RKO (cell line): ENCODE data around the gene C3orf80.
"Not testable (repeated sequence)": the region's sequence is repeated elsewhere in the genome, so short reads cannot be mapped to it uniquely, and the experiment has no call there.

Experiments
- DNase-seq: peaks from one replicate; pipeline ENCODE4 v3.0.0-alpha.2; 2016; ENCODE audit warnings: low spot score

Gene C3orf80

DNA sequence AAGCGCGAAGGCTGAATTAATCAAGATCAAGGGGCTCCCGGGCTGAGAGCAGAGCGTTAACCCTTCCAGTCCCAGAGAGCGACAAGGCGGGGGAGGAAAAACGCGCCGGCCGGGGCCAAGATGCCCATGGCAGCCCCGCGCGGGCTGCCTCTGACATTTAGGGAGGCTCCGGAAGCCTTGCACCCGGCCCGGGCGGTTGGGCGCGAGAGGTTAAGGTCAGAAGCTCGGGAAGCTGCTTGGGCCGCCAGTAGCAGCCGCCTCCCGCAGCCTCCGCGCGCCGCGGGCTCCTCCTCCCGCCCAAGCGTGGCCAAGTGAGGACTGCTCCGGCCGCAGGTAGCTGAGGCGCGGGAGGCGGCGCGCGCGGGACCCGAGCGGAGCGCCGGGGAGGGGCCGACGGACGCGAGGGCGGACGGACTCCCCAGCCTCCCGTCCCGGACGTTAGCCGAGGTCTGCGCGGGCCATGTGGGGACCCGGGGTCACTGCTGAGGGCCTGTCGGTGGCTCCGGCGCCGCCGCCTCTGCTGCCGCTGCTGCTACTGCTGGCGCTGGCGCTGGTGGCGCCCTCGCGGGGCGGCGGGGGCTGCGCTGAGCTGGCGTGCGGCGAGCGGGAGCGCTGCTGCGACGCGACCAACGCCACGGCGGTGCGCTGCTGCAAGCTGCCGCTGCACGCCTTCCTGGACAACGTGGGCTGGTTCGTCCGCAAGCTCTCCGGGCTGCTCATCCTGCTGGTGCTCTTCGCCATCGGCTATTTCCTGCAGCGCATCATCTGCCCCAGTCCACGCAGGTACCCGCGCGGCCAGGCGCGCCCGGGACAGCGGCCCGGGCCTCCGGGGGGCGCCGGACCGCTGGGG lies at the start of gene C3orf80:
C3orf80 (plus strand) TSS at position 247 of the 850 bp plus-strand sequence; CDS start at position 461, 214 bp downstream.
- no peak for DNase-seq

DNA sequence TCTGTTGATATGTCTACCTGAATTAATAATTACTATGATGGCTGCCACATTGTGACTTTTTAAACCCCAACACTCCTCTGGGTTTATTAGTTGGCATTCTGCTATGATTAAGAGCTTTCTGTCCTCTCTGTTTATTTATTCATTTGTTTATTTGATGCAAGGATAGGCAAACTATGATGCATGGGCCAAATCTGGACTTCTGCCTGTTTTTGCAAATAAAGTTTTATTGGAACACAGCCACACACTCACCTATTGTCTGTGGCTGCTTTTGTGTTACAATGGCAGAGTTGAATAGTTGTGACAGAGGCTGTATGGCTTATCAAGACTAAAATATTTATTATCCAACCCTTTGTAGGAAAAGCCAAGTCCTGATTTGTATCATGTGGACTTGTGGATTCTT lies 48.3 kb upstream of the C3orf80 start:
- DNase-seq, result no peak

DNA sequence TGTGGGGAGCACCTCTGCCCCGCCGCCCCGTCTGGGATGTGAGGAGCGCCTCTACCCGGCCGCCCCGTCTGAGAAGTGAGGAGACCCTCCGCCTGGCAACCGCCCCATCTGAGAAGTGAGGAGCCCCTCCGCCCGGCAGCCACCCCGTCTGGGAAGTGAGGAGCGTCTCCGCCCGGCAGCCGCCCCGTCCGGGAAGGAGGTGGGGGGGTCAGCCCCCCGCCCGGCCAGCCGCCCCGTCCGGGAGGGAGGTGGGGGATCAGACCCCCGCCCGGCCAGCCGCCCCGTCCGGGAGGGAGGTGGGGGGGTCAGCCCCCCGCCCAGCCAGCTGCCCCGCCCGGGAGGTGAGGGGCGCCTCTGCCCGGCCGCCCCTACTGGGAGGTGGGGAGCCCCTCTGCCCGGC lies 46.6 kb upstream of the C3orf80 start:
- DNase-seq, result not testable (repeated sequence)

DNA sequence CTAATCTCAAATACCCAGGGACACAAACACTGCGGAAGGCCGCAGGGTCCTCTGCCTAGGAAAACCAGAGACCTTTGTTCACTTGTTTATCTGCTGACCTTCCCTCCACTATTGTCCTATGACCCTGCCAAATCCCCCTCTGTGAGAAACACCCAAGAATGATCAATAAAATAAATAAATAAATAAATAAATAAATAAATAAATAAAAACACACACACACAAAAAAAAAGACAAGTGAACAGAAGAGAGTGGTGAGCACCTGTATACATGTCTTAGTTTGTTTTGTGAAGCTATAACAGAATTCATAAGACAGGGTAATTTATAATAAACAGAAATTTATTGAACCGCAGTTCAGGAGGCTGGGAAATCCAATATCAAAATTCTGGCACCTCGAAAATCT lies 45.8 kb upstream of the C3orf80 start:
- not testable (repeated sequence) for DNase-seq

DNA sequence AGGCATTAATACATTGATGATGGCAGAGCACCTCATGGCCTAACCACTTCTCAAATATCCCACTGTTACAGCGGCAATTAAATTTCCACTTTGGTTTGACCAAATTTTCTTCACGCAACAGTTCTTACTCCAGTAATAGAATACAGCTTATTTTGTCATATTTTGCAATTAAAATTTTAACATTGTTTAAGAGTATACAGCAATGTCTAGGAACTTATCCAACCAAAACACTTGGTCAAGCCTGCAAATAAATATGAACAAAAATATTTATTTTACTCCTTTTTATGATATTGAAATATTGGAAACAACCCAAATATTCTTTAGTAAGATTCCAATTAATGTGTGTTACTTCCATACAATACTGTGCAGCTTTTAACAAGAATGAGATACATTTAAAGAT lies 45.3 kb upstream of the C3orf80 start:
- no peak for DNase-seq

DNA sequence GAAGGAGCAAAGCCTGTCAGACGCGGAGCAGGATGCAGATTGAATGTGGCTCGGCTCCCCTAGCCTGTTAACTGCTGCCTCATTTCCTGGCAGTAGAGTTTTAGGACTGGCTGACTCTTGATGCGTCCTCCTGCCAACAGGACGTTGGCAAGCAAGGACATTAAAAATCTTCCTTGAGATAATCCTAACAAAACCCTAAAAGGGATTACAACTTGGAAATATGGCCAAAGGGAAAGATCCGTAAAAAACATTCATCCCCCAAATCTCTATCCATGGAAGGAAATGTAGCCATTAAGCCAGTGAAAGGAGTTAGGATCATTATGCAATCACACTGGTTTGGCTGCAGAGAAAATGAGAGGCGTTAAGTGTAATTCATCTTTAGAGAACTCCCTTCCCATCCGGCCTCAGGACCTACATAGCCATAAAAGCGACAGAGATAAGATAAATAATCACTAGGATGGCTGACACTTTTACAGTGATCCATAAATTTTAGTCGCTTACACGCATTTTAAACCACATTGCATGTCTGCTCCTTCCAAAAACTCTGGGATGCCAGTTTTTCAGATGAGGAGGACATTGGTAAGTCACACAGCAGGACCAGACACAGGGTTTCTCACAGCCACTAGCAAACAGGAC lies 44.5 kb upstream of the C3orf80 start:
- DNase-seq, result no peak

DNA sequence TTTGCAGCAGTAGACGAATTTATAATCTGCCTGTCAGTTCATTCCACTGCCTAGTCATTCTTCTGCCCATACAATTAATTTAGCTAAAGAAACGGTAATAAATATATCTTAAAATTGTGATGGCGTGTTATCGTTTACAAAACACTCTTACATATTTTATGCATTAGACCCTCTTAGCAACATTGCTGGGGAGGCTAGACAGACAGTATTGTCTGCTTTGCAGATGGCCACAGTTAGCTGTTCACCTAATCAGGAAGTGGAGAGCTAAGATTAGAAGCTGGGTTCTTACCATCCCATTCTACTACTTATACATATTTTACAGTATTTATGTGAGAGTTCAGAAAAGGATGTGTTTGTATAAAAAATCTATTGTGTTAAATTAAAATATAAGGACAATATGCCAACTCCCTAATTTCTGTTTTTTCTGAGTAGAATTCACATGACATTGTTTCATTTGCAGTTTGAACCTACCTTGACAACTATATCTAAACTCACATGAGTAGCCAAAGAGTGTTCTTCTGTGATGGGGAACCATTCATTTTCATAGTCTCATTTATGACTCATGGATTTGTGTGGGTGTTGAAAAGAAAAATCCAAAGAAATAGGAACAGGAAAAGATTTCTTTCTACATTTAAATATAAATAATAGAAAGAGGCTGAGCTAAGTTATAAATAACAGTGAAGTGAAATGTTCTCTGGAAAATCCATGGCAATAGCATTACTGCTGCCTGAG lies 41.7 kb upstream of the C3orf80 start:
- peak; percentile 8 for DNase-seq

DNA sequence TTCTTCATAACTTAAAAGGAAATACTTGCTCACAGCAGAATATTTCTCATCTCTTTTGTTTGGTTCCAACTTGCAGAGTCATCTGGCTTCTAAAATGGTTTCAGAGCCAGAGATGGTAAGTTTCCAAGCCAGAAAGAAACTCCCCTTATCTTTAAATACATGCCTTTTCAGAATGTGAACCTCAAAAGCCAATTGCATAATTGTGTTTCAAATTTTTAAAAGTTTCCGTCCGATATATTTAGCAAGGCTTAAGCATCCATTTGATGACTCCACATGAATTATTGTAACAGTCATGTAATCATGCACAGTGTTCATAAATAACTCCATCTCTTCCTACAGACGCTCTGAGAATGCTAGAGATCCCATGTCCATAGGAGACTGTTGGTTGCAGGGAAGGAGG lies 40.6 kb upstream of the C3orf80 start:
- DNase-seq, result no peak

DNA sequence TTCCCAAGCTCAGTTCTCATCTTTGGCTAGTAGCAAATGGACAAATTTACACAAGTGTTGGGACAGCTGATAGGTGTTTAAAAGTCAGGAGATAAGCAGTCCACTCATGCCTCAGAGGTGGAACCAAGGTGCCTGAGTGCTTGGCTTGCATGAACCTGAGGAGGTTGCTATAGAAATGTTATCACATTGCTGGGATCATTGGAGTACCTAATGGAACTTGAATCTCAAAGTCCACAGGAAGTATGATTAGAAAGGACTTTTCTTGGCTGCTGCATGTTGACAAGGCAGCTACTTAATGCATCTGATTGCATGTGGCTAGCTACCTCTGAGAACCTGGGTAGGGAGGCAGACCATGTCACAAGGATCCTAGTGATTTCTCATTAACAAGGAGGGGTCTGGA lies 39.5 kb upstream of the C3orf80 start:
- no peak for DNase-seq

DNA sequence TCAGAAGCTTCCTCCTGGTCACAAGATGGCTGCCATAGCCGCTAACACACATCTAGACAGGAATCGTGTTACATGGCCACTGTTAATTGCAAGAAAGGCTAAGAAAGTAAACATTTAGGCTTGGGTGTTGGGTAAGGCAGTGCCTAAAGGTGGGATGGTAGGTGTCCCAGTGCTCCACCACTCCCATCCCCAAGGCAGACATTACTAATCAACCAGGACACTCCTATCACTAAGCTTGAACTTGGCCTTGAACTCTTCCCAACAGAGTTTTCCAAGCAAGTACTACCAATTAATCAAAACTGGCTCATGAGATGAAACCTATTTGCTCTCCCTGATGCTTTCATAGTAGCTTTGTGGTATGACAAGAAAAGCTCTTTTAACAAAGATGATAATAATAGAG lies 37.9 kb upstream of the C3orf80 start:
- no peak for DNase-seq

DNA sequence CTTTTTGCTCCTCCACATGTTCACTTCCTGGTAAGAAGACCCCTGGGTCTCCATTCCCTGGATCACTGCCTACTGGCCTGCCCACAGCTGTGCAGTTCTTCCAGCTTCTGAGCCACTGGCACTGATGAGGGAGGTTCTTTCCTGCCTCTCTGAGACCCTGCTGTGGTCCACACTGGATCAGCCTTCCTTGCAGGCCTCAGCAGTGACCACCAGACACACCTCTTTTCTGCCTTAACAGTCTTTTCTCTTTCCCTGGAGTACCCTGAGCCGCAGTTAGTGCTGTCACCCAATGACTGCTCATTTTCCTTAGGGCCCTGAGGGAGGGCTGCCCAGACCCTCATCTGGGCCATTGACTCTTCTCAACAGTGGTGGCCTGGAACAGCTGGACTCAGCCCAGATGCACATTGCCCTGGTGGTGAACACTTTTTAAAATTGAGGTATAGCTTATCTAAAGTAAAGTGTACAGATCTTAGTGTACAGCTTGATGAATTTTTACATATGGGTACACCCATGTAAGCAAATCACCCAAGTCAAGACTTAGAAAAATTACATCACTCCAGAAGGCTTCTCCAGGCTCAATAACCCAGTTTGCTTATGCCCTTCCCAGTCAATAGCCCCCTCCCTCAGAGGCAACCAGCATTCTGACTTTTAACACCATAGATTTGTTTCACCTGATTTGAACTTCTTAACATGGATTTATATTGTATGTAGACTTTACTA lies 32.8 kb upstream of the C3orf80 start:
- no peak for DNase-seq

DNA sequence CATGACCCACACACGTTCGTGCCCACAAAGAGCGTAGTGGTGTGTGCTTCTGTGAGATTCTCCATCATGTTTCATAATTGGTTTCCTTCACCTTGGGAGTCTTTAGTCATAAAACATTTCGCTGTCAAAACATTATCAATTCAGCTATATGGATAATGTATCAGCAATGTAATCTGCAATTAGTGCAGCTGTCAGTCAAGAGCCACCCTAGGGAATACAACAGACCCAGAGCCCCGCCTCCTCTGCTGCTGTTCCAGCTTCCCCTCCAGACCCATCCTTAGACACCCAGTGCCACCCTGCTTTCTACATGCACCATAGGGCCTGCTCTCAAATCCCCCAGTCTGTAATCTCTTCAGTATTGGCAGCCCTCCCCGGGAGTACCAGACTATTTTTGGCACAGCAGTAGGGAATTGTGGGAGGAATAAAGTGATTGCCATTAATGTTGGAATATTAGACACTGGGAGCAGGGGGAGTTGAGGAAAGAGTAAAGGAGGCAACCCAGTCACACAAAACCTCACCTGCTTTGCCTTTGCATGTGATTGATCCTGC lies 31.5 kb upstream of the C3orf80 start:
- no peak for DNase-seq

DNA sequence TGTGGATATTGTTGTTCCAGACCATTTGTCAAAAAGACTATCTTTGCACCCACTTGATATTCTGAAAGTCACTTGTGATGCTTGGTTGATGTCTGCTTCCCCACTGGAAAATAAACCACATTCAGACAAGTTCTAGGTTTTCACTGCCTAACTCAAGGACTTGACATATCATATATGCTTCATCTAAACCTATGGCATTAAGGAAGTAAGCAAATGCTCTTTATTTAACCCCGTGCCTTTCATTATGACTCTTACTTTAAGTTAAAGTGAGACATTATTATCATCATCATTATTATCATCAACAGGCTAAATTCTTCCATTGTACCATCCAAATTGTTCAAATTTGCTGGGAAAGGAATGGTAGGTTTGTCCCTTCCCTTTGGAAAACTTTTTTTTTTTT lies 30.8 kb upstream of the C3orf80 start:
- no peak for DNase-seq

DNA sequence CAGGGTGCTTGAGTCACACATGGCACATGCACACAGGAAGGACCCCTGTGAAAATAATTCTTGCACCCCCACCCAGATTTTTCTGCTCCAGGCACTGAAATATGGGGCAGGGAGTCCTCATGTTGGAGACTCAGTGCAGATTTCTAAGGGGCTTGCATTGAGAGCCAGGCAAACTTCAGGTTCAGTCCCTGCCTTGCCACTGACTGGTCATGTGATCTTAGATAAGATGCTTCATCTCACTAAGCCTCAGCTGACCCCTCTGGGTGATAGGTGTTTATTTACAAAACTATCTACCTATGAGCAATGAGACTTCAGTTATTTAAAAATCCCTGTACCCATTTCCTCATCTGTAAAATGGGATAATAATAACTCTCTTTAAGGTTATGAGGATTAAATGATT lies 30.1 kb upstream of the C3orf80 start:
- DNase-seq, result no peak

DNA sequence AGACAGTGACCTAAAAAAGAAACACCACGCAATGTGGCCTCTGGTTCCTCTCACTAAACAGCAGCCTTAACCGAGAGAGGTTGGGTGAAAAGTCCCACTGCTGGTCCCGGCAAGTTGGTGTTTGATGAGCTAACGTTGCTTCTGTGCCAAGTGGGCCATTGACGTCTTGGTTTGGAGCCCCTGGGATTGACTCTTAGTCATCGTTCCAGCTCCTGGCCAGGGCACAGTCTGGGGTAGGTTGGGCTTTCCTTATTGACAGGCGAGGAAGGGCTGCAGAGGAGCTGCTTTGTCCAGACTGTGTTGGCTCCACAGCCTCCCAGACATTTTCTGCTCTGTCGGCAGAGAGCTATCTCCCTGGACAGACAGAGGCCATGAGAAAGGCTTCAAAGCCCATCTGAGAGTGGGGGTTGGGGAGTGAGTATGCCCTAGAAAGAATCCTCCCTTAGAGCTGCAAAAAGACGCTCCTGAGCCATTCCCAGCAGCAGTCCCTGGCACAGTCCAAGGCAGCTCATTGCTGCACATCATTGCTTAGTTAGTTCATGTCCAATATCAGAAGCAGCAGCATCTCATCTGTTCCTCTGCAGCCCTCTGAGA lies 28.6 kb upstream of the C3orf80 start:
- DNase-seq, result no peak

DNA sequence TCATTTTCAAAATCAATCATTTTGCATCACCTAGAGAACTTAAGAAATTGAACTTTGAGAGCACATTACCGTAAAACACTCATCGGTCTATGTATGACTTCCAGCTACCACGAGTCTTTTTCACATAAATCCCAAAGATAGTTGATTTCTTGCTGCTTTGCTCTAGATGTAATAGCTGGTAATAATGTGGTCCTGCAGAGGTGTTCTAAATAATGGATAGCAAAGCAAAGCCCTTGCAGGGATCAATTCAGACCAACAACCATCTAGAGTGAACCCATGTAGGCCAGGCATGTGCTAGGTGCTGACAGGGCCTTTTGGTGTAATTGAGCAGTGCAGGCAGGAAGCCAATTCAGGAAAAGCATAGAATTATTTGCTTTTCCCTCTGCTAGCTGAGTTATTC lies 26.1 kb upstream of the C3orf80 start:
- no peak for DNase-seq

DNA sequence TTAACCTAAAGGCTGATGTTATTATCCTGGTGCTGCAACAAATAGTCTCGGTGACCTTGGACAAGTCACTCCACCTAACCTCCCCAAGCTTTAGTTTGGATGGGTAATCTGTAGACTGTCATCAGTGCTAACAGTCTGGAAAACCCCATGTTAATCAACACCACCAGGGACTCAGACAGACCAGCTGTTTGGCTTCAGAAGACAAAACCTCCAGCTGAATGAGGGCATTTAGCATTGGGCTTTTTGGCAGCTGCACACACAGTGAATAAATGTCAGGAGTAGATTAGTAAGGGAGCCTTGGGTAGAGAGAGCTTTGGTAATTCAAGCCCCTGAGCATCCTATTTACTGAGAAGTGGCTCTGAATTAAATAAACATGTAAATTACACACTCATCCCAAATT lies 24.9 kb upstream of the C3orf80 start:
- no peak for DNase-seq

DNA sequence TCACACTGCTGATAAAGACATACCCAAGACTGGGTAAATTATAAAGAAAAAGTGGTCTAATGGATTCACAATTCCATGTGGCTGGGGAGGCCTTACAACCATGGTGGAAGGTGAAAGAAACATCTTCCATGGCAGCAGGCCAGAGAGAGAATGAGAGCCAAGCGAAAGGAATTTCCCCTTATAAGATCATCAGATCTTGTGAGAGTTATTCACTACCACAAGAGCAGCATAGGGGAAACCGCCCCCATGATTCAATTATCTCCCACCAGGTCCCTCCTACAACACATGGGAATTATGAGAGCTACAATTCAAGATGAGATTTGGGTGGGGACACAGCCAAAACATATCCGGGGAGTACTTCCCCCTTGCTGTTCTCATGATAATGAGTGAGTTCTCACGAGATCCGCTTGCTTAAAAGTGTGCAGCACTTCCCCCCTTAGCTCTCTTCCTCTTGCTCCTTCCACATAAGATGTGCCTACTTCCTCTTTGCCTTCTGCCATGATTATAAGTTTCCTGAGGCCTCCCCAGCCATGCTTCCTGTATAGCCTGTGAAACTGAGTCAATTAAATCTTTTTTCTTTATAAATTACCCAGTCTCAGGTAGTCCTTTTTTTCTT lies 20.7 kb upstream of the C3orf80 start:
- not testable (repeated sequence) for DNase-seq

DNA sequence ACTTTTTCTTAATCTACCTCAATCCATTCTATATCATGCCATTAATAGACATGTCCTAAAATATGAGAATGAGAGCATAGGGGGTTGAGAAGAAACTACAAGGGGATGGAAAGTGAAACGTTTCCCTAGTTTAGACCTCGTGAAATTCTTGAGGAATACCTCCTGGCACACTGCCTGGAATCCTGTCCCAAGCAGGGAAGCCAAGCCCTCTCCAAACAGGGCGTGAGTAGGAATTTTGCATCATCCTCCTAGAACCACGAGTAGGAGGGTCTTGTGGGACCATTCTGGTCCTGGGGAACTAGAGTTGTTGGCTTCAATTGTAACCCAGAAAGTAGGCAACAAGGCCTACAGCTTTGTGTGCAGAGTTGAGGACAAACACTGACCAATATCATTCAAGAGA lies 19.6 kb upstream of the C3orf80 start:
- no peak for DNase-seq

DNA sequence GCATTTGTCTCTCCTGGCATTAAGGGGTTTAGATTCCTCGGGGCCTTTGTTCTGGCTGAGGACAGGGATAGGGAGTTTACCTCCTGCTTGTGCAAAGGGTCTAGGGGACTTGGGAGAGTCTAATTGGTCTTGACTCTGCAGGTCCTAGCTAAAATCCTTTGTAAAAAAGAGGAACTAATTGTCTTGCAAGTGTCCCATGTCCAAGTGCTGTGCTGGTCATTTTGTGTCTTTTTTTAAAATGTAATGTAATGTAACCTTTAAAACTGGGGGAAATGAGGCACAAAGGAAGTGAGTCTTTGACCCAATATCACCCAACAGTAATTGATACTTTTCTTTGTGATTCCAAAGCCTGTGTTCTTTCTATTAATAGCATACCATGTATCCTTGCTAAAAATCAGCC lies 14.9 kb upstream of the C3orf80 start:
- no peak for DNase-seq

DNA sequence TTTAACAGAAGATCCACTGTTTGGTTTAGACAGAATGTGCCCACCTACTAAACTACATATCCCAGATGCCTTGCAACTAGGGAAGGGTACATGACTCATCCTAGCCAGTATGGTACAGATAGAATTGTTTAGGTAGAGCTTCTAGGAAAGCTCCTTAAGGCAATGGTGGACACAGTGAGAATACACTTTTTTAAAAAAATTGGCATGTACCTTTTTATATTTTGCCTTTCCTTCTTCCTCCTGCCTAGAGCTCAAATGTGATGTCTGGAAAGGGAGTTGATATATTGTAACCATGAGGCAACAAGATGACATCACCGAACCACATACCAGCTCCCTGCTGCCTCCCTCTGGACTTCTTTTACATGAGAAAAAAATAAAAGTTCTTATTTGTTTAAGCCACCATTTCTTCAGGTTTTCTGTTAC lies 14.4 kb upstream of the C3orf80 start:
- peak; percentile 53 for DNase-seq
